HEK293 (cell line): ENCODE results near the gene APOL4.
"Not testable (repeated sequence)": the region's sequence is repeated elsewhere in the genome, so short reads cannot be mapped to it uniquely, and the experiment has no call there.

Experiments
- CTCF ChIA-PET: fragments of 350-600 bp; formaldehyde crosslinking; extraction: SDS; loops from one replicate; lab custom pipeline; 2021; ENCODE audit warnings: antibody characterized with exemption; lab: Yijun Ruan, JAX
- POLR2A ChIA-PET: fragments of 300-600 bp; formaldehyde crosslinking; extraction: SDS; loops from one replicate; lab custom pipeline; 2020; ENCODE audit warnings: antibody characterized with exemption, inconsistent platforms; lab: Yijun Ruan, JAX
- H3K27ac ChIP-seq: fragments of 200-500 bp; sonication (Bioruptor generic); 2 replicates; pipeline ENCODE4 v1.5.1; 2014; ENCODE audit warnings: low read depth, low read length, control low read depth, inconsistent platforms; ENCODE audit errors: extremely low read depth
- H3K36me3 ChIP-seq, 2 experiments: fragments of 200-500 bp in 1 of 2; sonication (Bioruptor generic) in 1 of 2; 1 replicate in 1 of 2; 2 replicates in 1 of 2; pipeline ENCODE4 v1.5.1; 2014 to 2017; ENCODE audit warnings: inconsistent platforms in 2 of 2, low read length in 2 of 2; ENCODE audit not compliant: control insufficient read depth in 2 of 2, insufficient read depth in 1 of 2
- H3K4me1 ChIP-seq: fragments of 200-500 bp; sonication (Bioruptor generic); 2 replicates; pipeline ENCODE4 v1.5.1; 2014; ENCODE audit warnings: mild to moderate bottlenecking, low read length, inconsistent platforms; ENCODE audit not compliant: control insufficient read depth, insufficient read depth
- H3K4me3 ChIP-seq: 2 replicates; pipeline ENCODE4 v1.5.1; 2011; ENCODE audit warnings: low read depth, mild to moderate bottlenecking, control low read depth, low read length, moderate library complexity
- H3K9me3 ChIP-seq: fragments of 200-500 bp; sonication (Bioruptor generic); 2 replicates; pipeline ENCODE4 v1.5.1; 2014; ENCODE audit warnings: low read depth, low read length, inconsistent platforms; ENCODE audit not compliant: control insufficient read depth, insufficient read depth
- CTCF ChIP-seq: fragments of 450-650 bp; formaldehyde crosslinking; IDR thresholded peaks from 2 replicates; pipeline ENCODE4 v1.5.1; 2016; ENCODE audit warnings: missing biosample characterization, missing genetic modification characterization
- GFI1B ChIP-seq: fragments of 450-650 bp; formaldehyde crosslinking; IDR thresholded peaks from 2 replicates; pipeline ENCODE4 v1.5.1; 2016; ENCODE audit warnings: missing biosample characterization, missing genetic modification characterization
- GLI2 ChIP-seq: fragments of 450-650 bp; formaldehyde crosslinking; IDR thresholded peaks from 2 replicates; pipeline ENCODE4; 2017; ENCODE audit warnings: missing biosample characterization, missing genetic modification characterization, low read depth, borderline replicate concordance
- KLF17 ChIP-seq: fragments of 450-650 bp; formaldehyde crosslinking; IDR thresholded peaks from 2 replicates; pipeline ENCODE4 v1.5.1; 2016; ENCODE audit warnings: missing biosample characterization, missing genetic modification characterization
- MZF1 ChIP-seq: fragments of 450-650 bp; formaldehyde crosslinking; IDR thresholded peaks from 2 replicates; pipeline ENCODE4 v1.5.1; 2017; ENCODE audit warnings: missing biosample characterization, missing genetic modification characterization, borderline replicate concordance
- OSR2 ChIP-seq: fragments of 450-650 bp; formaldehyde crosslinking; IDR thresholded peaks from 2 replicates; pipeline ENCODE4 v1.5.1; 2016; ENCODE audit warnings: missing biosample characterization, missing genetic modification characterization
- PRDM1 ChIP-seq: fragments of 450-650 bp; formaldehyde crosslinking; IDR thresholded peaks from 2 replicates; pipeline ENCODE4; 2016; ENCODE audit warnings: missing biosample characterization, missing genetic modification characterization
- ZBTB17 ChIP-seq: fragments of 450-650 bp; formaldehyde crosslinking; IDR thresholded peaks from 2 replicates; pipeline ENCODE4 v1.5.1; 2016; ENCODE audit warnings: missing biosample characterization, missing genetic modification characterization
- ZBTB8A ChIP-seq: fragments of 450-650 bp; formaldehyde crosslinking; IDR thresholded peaks from 2 replicates; pipeline ENCODE4 v1.5.1; 2016; ENCODE audit warnings: missing biosample characterization, missing genetic modification characterization
- ZEB2 ChIP-seq: fragments of 450-650 bp; formaldehyde crosslinking; IDR thresholded peaks from 2 replicates; pipeline ENCODE4 v1.5.1; 2016; ENCODE audit warnings: missing biosample characterization, missing genetic modification characterization
- ZFP3 ChIP-seq: fragments of 450-650 bp; formaldehyde crosslinking; IDR thresholded peaks from 2 replicates; pipeline ENCODE4 v1.5.1; 2016; ENCODE audit warnings: low read depth, missing biosample characterization, missing genetic modification characterization
- ZNF140 ChIP-seq: fragments of 450-650 bp; formaldehyde crosslinking; IDR thresholded peaks from 2 replicates; pipeline ENCODE4 v1.5.1; 2016; ENCODE audit warnings: missing biosample characterization, missing genetic modification characterization
- ZNF169 ChIP-seq: fragments of 450-650 bp; formaldehyde crosslinking; IDR thresholded peaks from 2 replicates; pipeline ENCODE4 v1.5.1; 2016; ENCODE audit warnings: missing biosample characterization, missing genetic modification characterization
- ZNF174 ChIP-seq: fragments of 450-650 bp; formaldehyde crosslinking; IDR thresholded peaks from 2 replicates; pipeline ENCODE4 v1.5.0; 2017; ENCODE audit warnings: missing biosample characterization, mild to moderate bottlenecking, missing genetic modification characterization
- ZNF19 ChIP-seq: fragments of 450-650 bp; formaldehyde crosslinking; IDR thresholded peaks from 2 replicates; pipeline ENCODE4; 2016; ENCODE audit warnings: missing biosample characterization, missing genetic modification characterization, low read depth
- ZNF202 ChIP-seq: fragments of 450-650 bp; formaldehyde crosslinking; IDR thresholded peaks from 2 replicates; pipeline ENCODE4 v1.5.1; 2016; ENCODE audit warnings: missing biosample characterization, missing genetic modification characterization, borderline replicate concordance
- ZNF292 ChIP-seq: fragments of 450-650 bp; formaldehyde crosslinking; IDR thresholded peaks from 2 replicates; pipeline ENCODE4 v1.5.1; 2016; ENCODE audit warnings: low read depth, missing biosample characterization, missing genetic modification characterization, borderline replicate concordance
- ZNF335 ChIP-seq: fragments of 450-650 bp; formaldehyde crosslinking; conservative IDR thresholded peaks from 2 replicates; pipeline ENCODE4 v1.5.1; 2016; ENCODE audit warnings: missing biosample characterization, missing genetic modification characterization
- ZNF416 ChIP-seq: fragments of 450-650 bp; formaldehyde crosslinking; IDR thresholded peaks from 2 replicates; pipeline ENCODE4 v1.5.1; 2016; ENCODE audit warnings: missing biosample characterization, missing genetic modification characterization
- ZNF449 ChIP-seq: fragments of 450-650 bp; formaldehyde crosslinking; IDR thresholded peaks from 2 replicates; pipeline ENCODE4 v1.5.1; 2017; ENCODE audit warnings: missing biosample characterization, mild to moderate bottlenecking, missing genetic modification characterization, moderate library complexity
- ZNF501 ChIP-seq: fragments of 450-650 bp; formaldehyde crosslinking; IDR thresholded peaks from 2 replicates; pipeline ENCODE4 v1.5.1; 2016; ENCODE audit warnings: missing biosample characterization, missing genetic modification characterization
- ZNF529 ChIP-seq: fragments of 450-650 bp; formaldehyde crosslinking; IDR thresholded peaks from 2 replicates; pipeline ENCODE4 v1.5.1; 2017; ENCODE audit warnings: missing genetic modification characterization, missing biosample characterization; ENCODE audit not compliant: insufficient replicate concordance
- ZNF558 ChIP-seq: fragments of 450-650 bp; formaldehyde crosslinking; IDR thresholded peaks from 2 replicates; pipeline ENCODE4 v1.5.1; 2016; ENCODE audit warnings: missing biosample characterization, missing genetic modification characterization
- ZNF626 ChIP-seq: fragments of 450-650 bp; sonication (Bioruptor Pico); formaldehyde crosslinking; IDR thresholded peaks from 2 replicates; pipeline ENCODE4 v1.5.1; 2018; ENCODE audit warnings: missing biosample characterization, missing genetic modification characterization, inconsistent platforms
- ZNF654 ChIP-seq: fragments of 450-650 bp; formaldehyde crosslinking; IDR thresholded peaks from 2 replicates; pipeline ENCODE4 v1.5.1; 2016; ENCODE audit warnings: low read depth, missing biosample characterization, missing genetic modification characterization
- ZNF658 ChIP-seq: fragments of 450-650 bp; formaldehyde crosslinking; IDR thresholded peaks from 2 replicates; pipeline ENCODE4; 2016; ENCODE audit warnings: missing biosample characterization, missing genetic modification characterization
- ZNF776 ChIP-seq: fragments of 450-650 bp; formaldehyde crosslinking; IDR thresholded peaks from 2 replicates; pipeline ENCODE4 v1.5.0; 2017; ENCODE audit warnings: missing biosample characterization, missing genetic modification characterization, borderline replicate concordance

The APOL4 gene

GRCh38 chr22:36206255-36206654, 4.6 kb upstream of the APOL4 start (continued):
- no peak for TF ChIP-seq ZBTB17
- no peak for TF ChIP-seq ZNF292 (tag by site-specific recombination)
- TF ChIP-seq ZNF174 (tag by site-specific recombination): no peak
- no peak for TF ChIP-seq ZNF776 (tag by site-specific recombination)
- TF ChIP-seq ZEB2 (tag by site-specific recombination): no peak
- TF ChIP-seq PRDM1 (tag by site-specific recombination): no peak
- no peak for TF ChIP-seq OSR2 (tag by site-specific recombination)
- TF ChIP-seq ZNF449 (tag by site-specific recombination): no peak
- TF ChIP-seq ZNF169 (tag by site-specific recombination): no peak
- no peak for TF ChIP-seq ZBTB8A (tag by site-specific recombination)

GRCh38 chr22:36205573-36205972, 4.0 kb upstream of the APOL4 start:
- H3K27ac ChIP-seq, H3K4me3 ChIP-seq, H3K36me3 ChIP-seq, H3K4me1 ChIP-seq, POLR2A ChIA-PET, H3K9me3 ChIP-seq: not testable (repeated sequence)
- CTCF ChIA-PET: interaction anchor here (0.7 kb wide), 1 partner anchor 25 kb away, joined by 4 read pairs; no protein-coding TSS in a partner anchor

GRCh38 chr22:36204632-36205015, 3.0 kb upstream of the APOL4 start:
- TF ChIP-seq GFI1B (tag by site-specific recombination): no peak
- TF ChIP-seq ZNF654 (tag by site-specific recombination): no peak
- no peak for TF ChIP-seq ZNF776 (tag by site-specific recombination)
- no peak for TF ChIP-seq ZNF19 (tag by site-specific recombination)
- no peak for TF ChIP-seq KLF17 (tag by site-specific recombination)
- no peak for TF ChIP-seq ZNF501 (tag by site-specific recombination)
- TF ChIP-seq ZNF416 (tag by site-specific recombination): no peak
- no peak for TF ChIP-seq ZNF626
- no peak for TF ChIP-seq CTCF (tag by site-specific recombination)
- TF ChIP-seq MZF1 (tag by site-specific recombination): no peak
- TF ChIP-seq ZNF140 (tag by site-specific recombination): no peak
- no peak for TF ChIP-seq ZNF202 (tag by site-specific recombination)
- no peak for TF ChIP-seq ZNF658 (tag by site-specific recombination)
- TF ChIP-seq ZNF558 (tag by site-specific recombination): no peak
- no peak for TF ChIP-seq ZFP3 (tag by site-specific recombination)
- TF ChIP-seq GLI2: no peak
- no peak for TF ChIP-seq ZNF529 (tag by site-specific recombination)
- TF ChIP-seq ZNF335 (tag by site-specific recombination): no peak
- Histone ChIP-seq H3K4me3 (no peak overlapping the region), H3K27ac (no peak overlapping the region), H3K9me3 (no peaks in the 10 kb centered on the region), H3K4me1 (no peaks in the 10 kb centered on the region), H3K36me3 (no peaks in the 10 kb centered on the region)
- ChIA-PET POLR2A (interaction anchor here (0.7 to 1.5 kb wide), 3 partner anchors 9 to 618 kb away, joined by 3 to 4 read pairs (median 3); no protein-coding TSS in a partner anchor), CTCF (interaction anchor here (0.7 to 3.0 kb wide), 4 partner anchors 9 to 891 kb away, joined by 3 to 13 read pairs (median 4); no protein-coding TSS in a partner anchor)
